ENCODE data around the gene PACSIN3.

DNA sequence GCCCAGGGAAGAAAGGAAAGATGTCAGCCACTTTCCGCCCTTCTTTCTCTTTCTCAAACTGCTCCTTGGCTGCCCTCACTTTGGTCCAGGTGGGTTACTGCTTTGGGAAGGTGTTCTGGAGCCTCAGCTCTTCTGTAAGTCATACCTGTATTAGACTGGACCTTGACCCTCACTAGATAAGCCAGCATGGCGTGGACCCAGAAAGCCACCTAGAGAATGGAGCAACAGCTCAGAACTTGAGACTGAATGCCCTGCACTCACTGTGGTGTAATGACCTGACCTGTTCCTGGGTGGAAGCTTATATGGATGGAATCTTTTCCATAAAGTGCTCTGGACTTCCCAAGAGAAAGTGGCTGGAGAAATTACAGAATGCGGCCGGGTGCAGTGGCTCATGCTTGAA is 46.8 kb upstream of the PACSIN3 start:
- TF ChIP-seq CTCF (optimal IDR thresholded peaks at IDR 0.05 in 1 of 3, IDR thresholded peaks at IDR 0.05 in 1 of 3, conservative IDR thresholded peaks at IDR 0.05 in 1 of 3; ENCODE audit: extremely low read depth in 1 of 3, insufficient read depth in 2 of 3, low read length in 3 of 3) (no peak), EZH2 (IDR thresholded peaks at IDR 0.05; ENCODE audit: low read length) (no peak)
